Erythroblast (primary cell): ENCODE results near the gene HMGB4.

Experiments
- GATA1 ChIP-seq: IDR thresholded peaks from 2 replicates; pipeline ENCODE4 v1.6.1; 2011; ENCODE audit warnings: low read depth, mild to moderate bottlenecking, control low read depth, low read length, moderate library complexity
- POLR2A ChIP-seq: IDR thresholded peaks from 2 replicates; pipeline ENCODE4 v1.6.1; 2011; ENCODE audit warnings: mild to moderate bottlenecking, low read length

- no peak for TF ChIP-seq POLR2A
- TF ChIP-seq GATA1: no peak
Observed at GRCh38 chr1:33826311-33826710, 37.6 kb upstream of the HMGB4 start.
